Stomach (tissue), 4 donors: ENCODE data around the gene CEP112.
"Not testable (repeated sequence)": the region's sequence is repeated elsewhere in the genome, so short reads cannot be mapped to it uniquely, and the experiment has no call there.

Experiments used
- EP300 ChIP-seq: sonication (generic); formaldehyde crosslinking; IDR thresholded peaks from one replicate; pipeline ENCODE4 v1.6.1; 2017; ENCODE audit warnings: antibody characterized with exemption
- POLR2A ChIP-seq, 4 donors: fragments of 450-650 bp; IDR thresholded peaks; one replicate each; pipeline ENCODE4 v1.6.1; 2016; ENCODE audit warnings: antibody characterized with exemption in 4 of 4, control low read depth in 2 of 4, mild to moderate bottlenecking in 1 of 4, moderate library complexity in 1 of 4
- POLR2AphosphoS5 ChIP-seq, 3 donors: sonication (generic); formaldehyde crosslinking; IDR thresholded peaks; one replicate each; pipeline ENCODE4 v1.6.1; 2016; ENCODE audit warnings: antibody characterized with exemption in 3 of 3
- TF ChIP-seq, protein P1 (sequence below), 7 experiments: fragments of 450-650 bp in 4 of 7; fragments of 200-600 bp in 3 of 7; sonication (generic) in 3 of 7; IDR thresholded peaks; one replicate each; pipeline ENCODE4 v1.5.1; 2016 to 2019; ENCODE audit warnings: antibody characterized with exemption in 7 of 7, control low read depth in 2 of 7, mild to moderate bottlenecking in 1 of 7

DNA sequence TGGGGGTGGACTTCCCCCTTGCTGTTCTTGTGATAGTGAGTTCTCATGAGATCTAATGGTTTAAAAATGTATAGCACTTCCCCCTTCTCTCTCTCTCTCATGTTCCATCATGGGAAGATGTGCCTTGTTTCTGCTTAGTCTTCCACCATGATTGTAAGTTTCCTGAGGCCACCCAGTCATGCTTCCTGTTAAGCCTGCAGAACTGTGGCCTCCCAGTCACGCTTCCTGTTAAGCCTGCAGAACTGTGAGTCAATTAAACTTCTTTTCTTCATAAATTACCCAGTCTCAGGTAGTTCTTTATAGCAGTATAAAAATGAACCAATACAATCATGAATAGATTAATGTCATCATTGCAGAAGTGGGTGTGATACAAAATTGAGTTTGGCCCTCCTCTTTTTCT lies 383.4 kb downstream of the CEP112 start:
- TF ChIP-seq, protein P1, sequence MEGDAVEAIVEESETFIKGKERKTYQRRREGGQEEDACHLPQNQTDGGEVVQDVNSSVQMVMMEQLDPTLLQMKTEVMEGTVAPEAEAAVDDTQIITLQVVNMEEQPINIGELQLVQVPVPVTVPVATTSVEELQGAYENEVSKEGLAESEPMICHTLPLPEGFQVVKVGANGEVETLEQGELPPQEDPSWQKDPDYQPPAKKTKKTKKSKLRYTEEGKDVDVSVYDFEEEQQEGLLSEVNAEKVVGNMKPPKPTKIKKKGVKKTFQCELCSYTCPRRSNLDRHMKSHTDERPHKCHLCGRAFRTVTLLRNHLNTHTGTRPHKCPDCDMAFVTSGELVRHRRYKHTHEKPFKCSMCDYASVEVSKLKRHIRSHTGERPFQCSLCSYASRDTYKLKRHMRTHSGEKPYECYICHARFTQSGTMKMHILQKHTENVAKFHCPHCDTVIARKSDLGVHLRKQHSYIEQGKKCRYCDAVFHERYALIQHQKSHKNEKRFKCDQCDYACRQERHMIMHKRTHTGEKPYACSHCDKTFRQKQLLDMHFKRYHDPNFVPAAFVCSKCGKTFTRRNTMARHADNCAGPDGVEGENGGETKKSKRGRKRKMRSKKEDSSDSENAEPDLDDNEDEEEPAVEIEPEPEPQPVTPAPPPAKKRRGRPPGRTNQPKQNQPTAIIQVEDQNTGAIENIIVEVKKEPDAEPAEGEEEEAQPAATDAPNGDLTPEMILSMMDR (IDR thresholded peaks at IDR 0.05), result not testable (repeated sequence)
- TF ChIP-seq EP300; POLR2A (IDR thresholded peaks at IDR 0.05); POLR2AphosphoS5 (IDR thresholded peaks at IDR 0.05): not testable (repeated sequence)
